ENCODE results near the gene DAZAP1. TPM values are rescaled to one million over a fixed set of nuclear protein-coding genes. Genes with fewer than 3 reads are reported as not detected.

DAZAP1 gene
- total and polyA plus RNA-seq, 9 donors = 29.6 to 113 (median 77.4) TPM

DNA sequence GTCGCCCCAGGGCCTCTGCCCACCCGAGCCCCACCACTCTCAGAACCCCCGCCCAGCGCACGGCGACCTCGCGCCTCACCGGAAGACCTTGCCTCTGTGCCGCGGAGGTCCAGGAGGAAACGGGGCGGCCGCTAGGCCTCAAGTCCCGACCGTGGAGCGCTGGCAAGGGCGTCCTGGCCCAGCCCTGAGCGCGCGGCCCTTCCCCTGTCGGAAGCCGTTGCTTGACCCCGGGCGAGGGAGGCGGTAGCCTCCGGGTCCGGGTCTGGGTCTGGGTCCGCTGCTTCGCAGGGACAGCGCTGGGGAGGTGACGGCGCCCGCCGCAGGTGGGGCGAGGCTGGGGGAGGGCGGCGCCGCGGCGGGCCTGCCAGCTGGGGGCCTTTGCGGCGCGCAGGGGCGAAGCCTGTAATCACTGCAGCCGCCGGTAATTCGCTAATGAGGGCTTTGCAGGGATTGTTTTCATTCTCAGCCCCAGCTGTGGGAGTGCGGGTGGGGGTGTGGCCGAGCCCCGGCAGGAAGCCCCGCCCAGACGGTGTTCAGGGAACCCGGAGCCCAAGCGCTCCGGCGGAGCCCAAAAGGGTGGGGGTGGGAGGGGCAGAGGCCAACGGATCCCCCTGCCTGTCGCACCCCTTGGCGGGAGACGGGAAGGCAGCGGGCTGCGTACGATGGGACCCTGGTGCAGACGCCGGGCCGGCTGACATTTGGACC, 63.1 kb downstream of the DAZAP1 start:
- Histone ChIP-seq H3K4me3 (peak overlapping the region; percentile 33), H3K27me3 (peaks cover 11% of the 10 kb centered on the region), H3K4me1 (ENCODE audit: insufficient read depth) (peaks cover 35% of the 10 kb centered on the region), H3K36me3 (no peaks in the 10 kb centered on the region), H3K27ac (no peak overlapping the region), H3K9me3 (no peaks in the 10 kb centered on the region)
- TF ChIP-seq POLR2A (IDR thresholded peaks at IDR 0.05) (no peak), EP300 (IDR thresholded peaks at IDR 0.05) (no peak), CTCF (IDR thresholded peaks at IDR 0.05) (no peak)
- intact Hi-C loops (cut with DNase I) = no loop called here
- WGBS, 3 donors = 0 to 1% (median 1%) methylated on average over 35 to 67 of the region's 67 CpGs
- peak in 4 of 5 donors; percentile 42 to 75 (median 64) for DNase-seq

DNA sequence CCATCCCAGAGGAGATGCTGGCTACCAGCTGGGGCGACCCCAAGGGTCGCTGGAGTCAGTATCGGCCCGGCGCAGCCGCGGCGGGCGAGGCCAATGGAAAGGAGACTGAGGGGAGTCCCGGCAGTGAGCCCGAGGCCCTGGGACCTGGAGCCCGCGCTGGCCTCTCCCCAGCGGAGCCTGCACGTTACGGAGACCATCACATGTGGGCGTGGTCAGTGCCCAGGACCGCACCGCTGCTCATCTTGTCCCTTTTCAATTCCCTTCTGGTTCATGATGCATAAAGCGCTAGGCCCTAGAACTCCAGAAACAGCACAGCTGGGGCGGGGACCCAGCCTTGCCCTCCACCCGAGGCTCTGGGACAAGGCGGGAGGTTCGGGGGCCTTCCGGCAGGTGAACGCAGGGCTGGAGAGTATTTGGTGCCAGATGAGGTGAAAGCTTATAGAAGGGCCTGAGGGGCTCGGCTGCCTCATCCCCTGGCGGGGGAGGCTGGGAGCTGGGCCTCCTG, 63.7 kb downstream of the DAZAP1 start:
- peaks cover 11% of the 10 kb centered on the region for H3K27me3 ChIP-seq
- H3K36me3 ChIP-seq = no peaks in the 10 kb centered on the region
- no peaks in the 10 kb centered on the region for H3K9me3 ChIP-seq
- intact Hi-C loops (cut with DNase I) = no loop called here
- H3K27ac ChIP-seq = no peak overlapping the region
- H3K4me3 ChIP-seq = no peak overlapping the region
- DNase-seq = no peak
- H3K4me1 ChIP-seq (ENCODE audit: insufficient read depth) = peaks cover 35% of the 10 kb centered on the region
- TF ChIP-seq CTCF (IDR thresholded peaks at IDR 0.05) (no peak), EP300 (IDR thresholded peaks at IDR 0.05) (no peak), POLR2A (IDR thresholded peaks at IDR 0.05) (no peak)
- 2 to 8% (median 2%) methylated on average over 21 to 28 of the region's 28 CpGs for WGBS, 3 donors

DNA sequence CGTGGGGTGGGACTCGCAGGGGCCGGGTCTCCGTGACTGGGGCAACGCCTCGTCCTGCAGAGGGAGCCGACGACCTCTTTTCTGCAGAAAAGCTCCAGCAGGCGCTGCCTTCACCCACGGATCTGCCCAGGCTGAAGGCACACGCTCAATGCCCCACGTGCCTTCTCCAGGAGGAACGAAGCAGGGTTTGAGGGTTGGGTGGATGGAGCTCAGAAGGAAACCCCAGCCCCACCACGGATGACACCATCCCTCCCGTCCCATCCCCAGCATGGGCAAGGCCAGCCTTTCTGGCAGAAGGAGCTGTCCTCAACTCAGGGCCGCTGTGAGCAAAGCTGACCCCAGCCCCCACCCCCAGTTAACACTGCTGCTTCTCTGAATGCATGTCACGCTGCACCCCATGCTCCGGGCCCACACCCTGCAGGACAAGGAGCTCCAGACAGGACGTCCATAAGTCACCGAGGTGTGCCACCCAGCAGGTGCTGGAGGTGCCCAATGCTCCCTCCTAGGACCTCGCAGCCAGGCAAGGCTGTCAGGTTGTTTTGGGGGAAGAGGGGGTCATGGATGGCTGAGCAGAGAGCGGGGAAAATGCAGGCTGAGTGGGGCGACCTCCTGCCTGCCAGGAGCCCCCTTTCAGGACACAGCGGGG, 64.3 kb downstream of the DAZAP1 start:
- Histone ChIP-seq H3K27ac (no peak overlapping the region), H3K36me3 (no peaks in the 10 kb centered on the region), H3K27me3 (peaks cover 8% of the 10 kb centered on the region), H3K4me3 (no peak overlapping the region), H3K9me3 (no peaks in the 10 kb centered on the region), H3K4me1 (ENCODE audit: insufficient read depth) (peaks cover 35% of the 10 kb centered on the region)
- DNase-seq = no peak
- TF ChIP-seq EP300 (IDR thresholded peaks at IDR 0.05) (no peak), POLR2A (IDR thresholded peaks at IDR 0.05) (no peak), CTCF (IDR thresholded peaks at IDR 0.05) (no peak)
- intact Hi-C loops (cut with DNase I) = no loop called here
- WGBS, 3 donors = 19 to 28% (median 27%) methylated on average over 21 to 24 of the region's 24 CpGs

GRCh38 chr19:1472231-1473084, 65.1 kb downstream of the DAZAP1 start:
- intact Hi-C loops (cut with DNase I) = no loop called here
- no peak for TF ChIP-seq EP300 (IDR thresholded peaks at IDR 0.05)
- DNase-seq = no peak
- H3K27me3 ChIP-seq = peaks cover 7% of the 10 kb centered on the region
- no peak overlapping the region for H3K4me3 ChIP-seq
- peaks cover 29% of the 10 kb centered on the region for H3K4me1 ChIP-seq (ENCODE audit: insufficient read depth)
- H3K36me3 ChIP-seq = no peaks in the 10 kb centered on the region
- 35 to 50% (median 36%) methylated on average over 33 to 44 of the region's 44 CpGs for WGBS, 3 donors
- H3K9me3 ChIP-seq = no peaks in the 10 kb centered on the region
- H3K27ac ChIP-seq = no peak overlapping the region

Data from ovary (tissue), 9 donors.